HG03095 (cell line): ENCODE measurements around the gene GAREM1.

Source experiments
- ATAC-seq: cut with Tn5 transposase; IDR thresholded peaks from one replicate; pipeline ENCODE4 v1.9.1; 2021; ENCODE audit warnings: moderate library complexity; ENCODE audit not compliant: unreplicated experiment

GAREM1 gene

GRCh38 chr18:32213693-32214092 lies 257.0 kb downstream of the GAREM1 start:
- no peak for ATAC-seq
